GM18520 (cell line): ENCODE data around the gene SLC22A31.

ENCODE experiments used
- ATAC-seq: cut with Tn5 transposase; IDR thresholded peaks from one replicate; pipeline ENCODE4 v1.9.1; 2021; ENCODE audit not compliant: unreplicated experiment

SLC22A31 gene

DNA sequence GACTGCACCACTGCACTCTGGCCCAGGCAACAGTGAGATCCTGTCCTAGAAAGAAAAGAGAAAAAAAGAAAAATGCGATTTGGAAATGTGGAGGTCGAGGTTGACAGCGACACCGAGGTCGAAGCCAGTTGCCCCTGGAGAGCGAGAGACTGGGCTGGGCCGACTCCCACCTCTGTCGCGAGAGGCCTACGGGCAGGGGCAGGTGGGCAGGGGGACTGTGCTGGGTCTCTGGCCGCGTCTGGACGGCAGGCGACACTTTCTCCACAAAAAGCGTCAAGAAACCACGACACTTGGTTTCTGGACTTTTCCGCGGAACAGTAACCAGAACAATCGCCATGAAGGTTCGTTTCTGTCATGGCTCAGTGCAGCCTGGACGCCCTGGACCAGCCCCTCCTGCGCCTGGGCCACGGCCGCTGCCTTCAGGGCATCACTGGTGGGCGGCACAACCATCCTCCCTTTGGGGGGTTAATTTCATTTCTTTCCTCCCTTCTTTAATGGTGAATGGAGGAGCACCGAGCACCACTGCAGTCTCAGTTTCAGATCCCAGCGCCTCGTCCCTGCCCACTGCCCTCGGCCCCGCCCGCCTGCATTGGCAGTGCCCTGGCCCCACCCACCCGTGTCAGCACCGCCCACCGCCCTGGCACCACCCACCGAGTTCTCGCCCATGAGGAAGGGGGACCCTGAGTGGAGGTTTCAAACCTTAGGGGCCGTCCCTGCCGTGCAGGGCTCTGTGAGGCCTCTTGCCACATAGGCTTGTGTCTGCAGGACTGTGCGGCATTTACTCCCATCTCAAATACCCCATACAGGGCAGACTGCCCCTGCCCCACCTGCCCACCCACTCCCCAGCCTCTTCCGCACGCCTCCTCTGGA lies 47.3 kb downstream of the SLC22A31 start:
- no peak for ATAC-seq

DNA sequence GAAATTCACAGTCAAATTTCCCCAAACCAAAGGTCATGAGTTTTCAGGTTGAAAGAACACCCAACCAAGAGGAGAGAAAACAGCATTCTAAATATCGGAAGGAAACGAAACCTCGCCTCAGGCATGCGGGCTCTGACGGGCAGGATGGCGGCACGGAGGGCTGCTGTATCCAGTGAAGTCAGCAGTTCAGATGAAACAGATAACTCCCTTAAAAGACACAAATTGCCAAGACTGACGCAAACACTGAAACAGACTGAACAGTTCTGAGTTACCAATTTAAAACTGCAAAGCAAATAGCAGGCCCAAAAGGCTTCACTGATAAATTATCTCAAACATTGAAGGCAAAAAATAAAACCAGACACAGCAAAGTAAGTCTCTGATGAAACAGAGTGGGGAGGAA lies 49.4 kb downstream of the SLC22A31 start:
- no peak for ATAC-seq

DNA sequence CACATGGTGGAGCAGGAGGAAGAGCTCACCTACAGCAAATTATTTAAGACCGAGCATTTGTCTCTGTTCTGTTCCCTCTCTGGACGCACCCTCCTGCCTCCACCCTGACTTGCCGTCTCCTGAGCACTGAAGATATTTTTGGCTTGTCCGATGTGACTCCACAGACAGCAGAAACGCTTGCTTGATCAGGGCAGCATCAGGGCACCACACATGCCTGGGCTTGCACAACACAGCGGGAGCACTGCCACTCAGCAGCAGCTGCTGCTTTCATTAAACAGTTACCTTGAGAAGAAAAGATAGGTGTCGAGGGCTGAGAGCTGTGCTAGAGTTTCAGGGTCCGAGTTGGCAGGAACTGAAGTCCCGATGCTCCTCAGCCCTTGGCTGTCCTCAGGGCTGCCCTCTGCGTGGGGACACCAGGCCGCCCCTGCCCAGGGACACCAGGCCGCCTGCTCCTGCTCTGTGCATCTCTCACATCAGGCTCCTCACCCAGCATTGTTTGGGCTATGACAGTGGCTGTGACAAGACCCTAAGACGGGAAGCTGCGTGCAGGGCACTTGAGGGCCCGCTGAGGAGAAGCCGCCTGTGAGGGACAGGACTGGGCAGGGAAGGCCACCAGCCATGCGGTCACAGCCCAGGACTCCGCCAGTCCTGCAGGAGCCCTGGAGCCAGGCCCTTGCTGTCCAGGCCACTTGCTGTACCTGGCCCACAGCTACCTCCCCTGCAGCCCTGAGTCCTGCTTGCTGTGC lies 50.1 kb downstream of the SLC22A31 start:
- ATAC-seq: no peak

DNA sequence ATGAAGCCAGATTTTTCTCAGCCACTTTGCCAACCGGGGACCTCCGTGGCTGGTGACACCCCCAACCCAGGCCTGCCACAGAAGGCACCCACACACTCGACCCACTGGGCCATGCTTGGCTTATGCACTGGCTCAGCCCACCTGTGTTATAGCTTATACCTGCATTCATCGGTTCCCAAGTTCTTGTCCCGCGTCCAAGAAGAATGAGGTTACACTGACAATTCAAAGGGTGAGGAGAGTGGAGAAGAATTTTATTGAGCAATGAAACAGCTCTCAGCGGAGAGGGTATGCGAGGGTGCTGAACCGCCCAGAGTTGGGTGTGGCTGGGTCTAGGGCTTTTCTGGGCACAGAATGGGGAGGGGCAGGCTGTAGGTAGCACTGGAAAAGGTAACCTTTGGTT lies 51.0 kb downstream of the SLC22A31 start:
- no peak for ATAC-seq

DNA sequence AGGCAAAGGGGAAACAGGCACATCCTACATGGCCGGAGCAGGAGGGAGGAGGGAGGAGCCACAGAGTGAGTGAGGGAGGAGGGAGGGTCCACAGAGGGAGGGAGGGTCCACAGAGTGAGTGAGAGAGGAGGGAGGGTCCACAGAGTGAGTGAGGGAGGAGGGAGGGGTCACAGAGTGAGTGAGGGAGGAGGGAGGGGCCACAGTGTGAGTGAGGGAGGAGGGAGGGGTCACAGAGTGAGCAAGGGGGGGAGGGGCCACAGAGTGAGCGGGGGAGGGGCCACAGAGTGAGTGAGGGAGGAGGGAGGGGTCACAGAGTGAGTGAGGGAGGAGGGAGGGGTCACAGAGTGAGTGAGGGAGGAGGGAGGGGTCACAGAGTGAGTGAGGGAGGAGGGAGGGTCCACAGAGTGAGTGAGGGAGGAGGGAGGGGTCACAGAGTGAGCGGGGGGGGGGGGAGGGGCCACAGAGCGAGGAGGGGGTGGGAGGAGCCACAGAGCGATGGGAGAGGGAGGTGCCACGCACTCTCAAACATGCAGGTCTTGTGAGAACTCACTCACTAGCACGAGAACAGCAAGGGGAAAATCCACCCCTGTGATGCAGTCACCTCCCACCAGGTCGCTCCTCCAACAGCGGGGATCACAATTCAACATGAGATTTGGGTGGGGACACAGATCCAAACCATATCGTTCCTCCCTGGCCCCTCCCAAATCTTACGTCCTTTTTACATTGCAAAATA lies 53.1 kb downstream of the SLC22A31 start:
- ATAC-seq: no peak

DNA sequence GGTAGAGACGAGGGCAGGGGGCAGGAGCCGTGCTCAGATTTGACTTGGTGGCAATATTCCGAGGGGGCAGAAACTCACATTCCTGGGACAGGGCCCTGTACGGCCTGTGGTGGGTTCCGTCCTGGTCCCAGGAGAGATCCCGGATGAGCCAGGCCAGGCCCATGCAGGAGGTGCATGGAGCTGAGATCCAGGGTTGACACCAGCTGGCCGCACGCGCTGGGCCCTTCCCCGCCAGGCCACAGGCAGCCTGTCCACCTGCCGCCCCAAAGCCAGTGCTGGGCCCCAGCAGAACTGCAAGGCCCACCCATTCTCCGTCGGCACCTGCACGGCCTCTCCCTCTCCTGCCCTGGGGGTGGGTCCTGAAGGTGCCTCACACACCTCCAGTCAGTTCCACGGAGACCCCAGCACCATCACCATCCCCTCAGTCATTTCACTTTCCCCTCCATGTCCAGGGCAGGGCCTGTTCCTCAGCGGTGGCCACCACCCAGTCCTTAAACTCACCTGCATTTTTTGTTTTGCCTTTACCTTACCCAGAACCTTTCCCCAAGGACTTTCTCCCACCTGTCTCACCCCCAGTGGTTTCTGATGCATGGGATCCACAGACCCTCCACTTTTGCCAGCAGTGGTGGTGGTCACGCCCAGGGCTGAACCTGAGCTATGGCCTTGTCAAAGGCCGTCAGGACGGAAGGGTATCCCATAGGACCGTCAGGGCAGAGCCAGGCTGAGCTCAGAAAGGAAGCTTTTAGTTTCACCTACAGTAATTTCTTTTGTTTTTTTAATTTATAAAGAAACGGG lies 53.9 kb downstream of the SLC22A31 start:
- ATAC-seq: no peak
